ENCODE data around the gene TXNDC17. TPM values are rescaled to one million over a fixed set of nuclear protein-coding genes. Genes with fewer than 3 reads are reported as not detected.

TXNDC17 gene
- total and polyA plus RNA-seq, 2 of the 8 experiments (the other 6 are each of a cell fraction or from before 2014, with no cell fraction given), result 182 to 410 TPM

DNA sequence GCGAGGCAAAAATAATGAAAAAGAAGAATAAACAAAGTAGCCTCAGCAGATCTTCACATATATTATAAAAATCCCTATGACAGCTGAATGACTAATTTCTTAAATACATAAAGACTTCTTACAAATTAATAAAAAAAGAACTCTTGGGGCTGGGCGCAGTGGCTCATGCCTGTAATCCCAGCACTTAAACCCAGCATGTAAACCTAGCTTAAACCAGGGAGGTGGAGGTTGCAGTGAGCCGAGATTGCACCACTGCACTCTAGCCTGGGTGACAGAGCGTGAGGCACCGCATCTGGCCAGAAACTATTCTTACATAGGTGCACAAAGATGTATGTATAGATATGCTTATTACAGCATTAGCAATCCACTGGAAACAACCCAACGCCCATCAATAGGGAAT lies 38.4 kb downstream of the TXNDC17 start:
- H3K4ac ChIP-seq (replicated peaks; ENCODE audit: insufficient read length, low read depth, low read length), result no peak overlapping the region
- no peaks in the 10 kb centered on the region for H3K79me1 ChIP-seq (ENCODE audit: low read depth, low read length)
- no peak overlapping the region for H3K18ac ChIP-seq (ENCODE audit: extremely low read depth, low read length)
- H3K27ac ChIP-seq (ENCODE audit: low read depth, low read length), result no peak overlapping the region
- no peak overlapping the region for H3K14ac ChIP-seq (ENCODE audit: insufficient read length)
- no peak overlapping the region for H2AFZ ChIP-seq (ENCODE audit: low read length)
- no peaks in the 10 kb centered on the region for H3K27me3 ChIP-seq (replicated peaks in 1 of 4; ENCODE audit: control insufficient read depth in 3 of 4, extremely low read depth in 1 of 4, insufficient read depth in 3 of 4, low read length in 3 of 4)
- no peak overlapping the region for H2BK120ac ChIP-seq (replicated peaks; ENCODE audit: low read depth, low read length)
- H2BK5ac ChIP-seq (ENCODE audit: low read depth, low read length), result no peak overlapping the region
- no peak overlapping the region for H3K56ac ChIP-seq (replicated peaks; ENCODE audit: insufficient read length, low read depth, low read length)
- 89% methylated on average over 6 of the region's 6 CpGs; no CpG with 5 or more reads in 1 of the 2 experiments for WGBS, 2 experiments (ENCODE audit: extremely low coverage in 1 of 2, insufficient coverage in 1 of 2, insufficient read length in 1 of 2, insufficient replicate concordance in 2 of 2, low coverage in 1 of 2, low lambda C conversion rate in 2 of 2, missing lambda C conversion rate in 1 of 2)
- H3K4me3 ChIP-seq (ENCODE audit: extremely low read depth in 1 of 4, insufficient read depth in 2 of 4, low read depth in 3 of 4, low read length in 4 of 4), result no peak overlapping the region
- no peaks in the 10 kb centered on the region for H3K79me2 ChIP-seq (ENCODE audit: control insufficient read depth in 1 of 2, insufficient read depth in 2 of 2, low read length in 2 of 2)
- ChIA-PET CTCF (ENCODE audit: partially characterized antibody) (interaction anchor here (1.1 to 3.2 kb wide), 2 partner anchors 22 to 27 kb away, joined by 3 to 17 read pairs; no protein-coding TSS in a partner anchor), POLR2A (ENCODE audit: partially characterized antibody) (no interaction called here)
- FAIRE-seq (no peak), DNase-seq (ENCODE audit: low read depth in 1 of 2, low spot score in 2 of 2) (no peak)
- no peaks in the 10 kb centered on the region for H3K36me3 ChIP-seq (ENCODE audit: control insufficient read depth in 2 of 4, insufficient read depth in 4 of 4, low read length in 3 of 4)
- H3K4me2 ChIP-seq (ENCODE audit: insufficient read depth in 1 of 2, low read depth in 2 of 2, low read length in 2 of 2), result no peak overlapping the region
- H2BK20ac ChIP-seq (ENCODE audit: low read length), result no peak overlapping the region
- H3K23ac ChIP-seq (ENCODE audit: insufficient read length), result no peak overlapping the region
- H3K9me3 ChIP-seq (ENCODE audit: insufficient read depth in 2 of 2, low read depth in 1 of 2, low read length in 1 of 2), result no peaks in the 10 kb centered on the region
- H4K8ac ChIP-seq (ENCODE audit: extremely low read depth, insufficient read depth, low read length), result no peak overlapping the region
- H3K23me2 ChIP-seq (ENCODE audit: low read depth, low read length), result no peaks in the 10 kb centered on the region
- no peak overlapping the region for H2BK12ac ChIP-seq (ENCODE audit: low read depth, low read length)
- H4K5ac ChIP-seq (ENCODE audit: insufficient read length, low read depth, low read length), result no peak overlapping the region
- H3K4me1 ChIP-seq (replicated peaks in 1 of 4; ENCODE audit: control insufficient read depth in 3 of 4, insufficient read depth in 4 of 4, low read length in 3 of 4), result no peaks in the 10 kb centered on the region; a peak in 2 of 7 replicates
- no peak overlapping the region for H3K9ac ChIP-seq (replicated peaks in 1 of 4; ENCODE audit: extremely low read depth in 1 of 4, low read depth in 3 of 4, low read length in 3 of 4)
- no peak overlapping the region for H4K91ac ChIP-seq (replicated peaks; ENCODE audit: insufficient read length, low read length)
- H4K20me1 ChIP-seq (replicated peaks in 1 of 2; ENCODE audit: control insufficient read depth in 1 of 2, insufficient read depth in 2 of 2, low read length in 2 of 2), result no peaks in the 10 kb centered on the region
- no peak overlapping the region for H2AK5ac ChIP-seq (ENCODE audit: low read depth, low read length)
- no peak overlapping the region for H2BK15ac ChIP-seq (ENCODE audit: low read length)
- TF ChIP-seq RNF2 (IDR thresholded peaks at IDR 0.05; ENCODE audit: borderline replicate concordance, low read depth, low read length, missing control alignments, poor library complexity, severe bottlenecking) (no peak), SIRT6 (IDR thresholded peaks at IDR 0.05; ENCODE audit: low read length) (no peak), TEAD4 (IDR thresholded peaks at IDR 0.05; ENCODE audit: low read depth, low read length) (no peak), RAD21 (IDR thresholded peaks at IDR 0.05 in 1 of 2, conservative IDR thresholded peaks at IDR 0.05 in 1 of 2; ENCODE audit: low read depth in 2 of 2, low read length in 2 of 2) (no peak), SP1 (IDR thresholded peaks at IDR 0.05; ENCODE audit: low read depth, low read length) (no peak), CBX5 (IDR thresholded peaks at IDR 0.05; ENCODE audit: low read depth, low read length) (no peak), YY1 (IDR thresholded peaks at IDR 0.05; ENCODE audit: low read depth, low read length) (no peak), KDM5A (IDR thresholded peaks at IDR 0.05; ENCODE audit: low read length) (no peak), BCL11A (IDR thresholded peaks at IDR 0.05; ENCODE audit: low read depth in 2 of 2, low read length in 2 of 2) (no peak), EGR1 (IDR thresholded peaks at IDR 0.05; ENCODE audit: borderline replicate concordance, low read depth, low read length) (no peak), ZNF274 (IDR thresholded peaks at IDR 0.05; ENCODE audit: borderline replicate concordance, extremely low read depth, low read length) (no peak)
- TF ChIP-seq, protein P1, sequence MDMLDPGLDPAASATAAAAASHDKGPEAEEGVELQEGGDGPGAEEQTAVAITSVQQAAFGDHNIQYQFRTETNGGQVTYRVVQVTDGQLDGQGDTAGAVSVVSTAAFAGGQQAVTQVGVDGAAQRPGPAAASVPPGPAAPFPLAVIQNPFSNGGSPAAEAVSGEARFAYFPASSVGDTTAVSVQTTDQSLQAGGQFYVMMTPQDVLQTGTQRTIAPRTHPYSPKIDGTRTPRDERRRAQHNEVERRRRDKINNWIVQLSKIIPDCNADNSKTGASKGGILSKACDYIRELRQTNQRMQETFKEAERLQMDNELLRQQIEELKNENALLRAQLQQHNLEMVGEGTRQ (IDR thresholded peaks at IDR 0.05; ENCODE audit: low read length), result no peak
- TF ChIP-seq, protein P2, sequence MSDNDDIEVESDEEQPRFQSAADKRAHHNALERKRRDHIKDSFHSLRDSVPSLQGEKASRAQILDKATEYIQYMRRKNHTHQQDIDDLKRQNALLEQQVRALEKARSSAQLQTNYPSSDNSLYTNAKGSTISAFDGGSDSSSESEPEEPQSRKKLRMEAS (IDR thresholded peaks at IDR 0.05), result no peak
